Stomach (tissue), 4 donors: ENCODE results near the gene NOP9.

ENCODE experiments used
- CTCF ChIP-seq, 7 experiments: fragments of 450-650 bp in 4 of 7; fragments of 200-600 bp in 3 of 7; sonication (generic) in 3 of 7; IDR thresholded peaks; one replicate each; pipeline ENCODE4 v1.5.1; 2016 to 2019; ENCODE audit warnings: antibody characterized with exemption in 7 of 7, control low read depth in 2 of 7, mild to moderate bottlenecking in 1 of 7
- EP300 ChIP-seq: sonication (generic); formaldehyde crosslinking; IDR thresholded peaks from one replicate; pipeline ENCODE4 v1.6.1; 2017; ENCODE audit warnings: antibody characterized with exemption
- POLR2A ChIP-seq, 4 donors: fragments of 450-650 bp; IDR thresholded peaks; one replicate each; pipeline ENCODE4 v1.6.1; 2016; ENCODE audit warnings: antibody characterized with exemption in 4 of 4, control low read depth in 2 of 4, mild to moderate bottlenecking in 1 of 4, moderate library complexity in 1 of 4
- POLR2AphosphoS5 ChIP-seq, 3 donors: sonication (generic); formaldehyde crosslinking; IDR thresholded peaks; one replicate each; pipeline ENCODE4 v1.6.1; 2016; ENCODE audit warnings: antibody characterized with exemption in 3 of 3

DNA sequence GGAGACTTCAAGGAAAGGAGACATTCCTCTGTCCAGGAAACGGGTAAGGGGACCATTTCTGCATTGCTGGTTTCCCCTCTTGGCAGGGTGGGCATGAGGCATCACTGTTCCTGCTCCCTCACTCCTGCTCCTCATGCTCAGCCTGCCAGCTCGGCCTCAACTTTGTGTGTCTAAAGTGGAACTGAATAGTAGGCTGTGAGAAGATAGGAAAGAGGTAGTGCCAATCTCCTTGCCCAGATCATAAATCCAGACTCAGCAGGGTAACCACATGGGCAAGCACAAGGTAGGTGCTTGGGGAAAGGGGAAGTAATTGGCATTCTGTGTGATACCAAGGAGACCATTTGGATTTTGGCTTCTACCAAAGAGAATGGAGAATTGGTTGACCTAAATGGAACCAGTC is 14.3 kb downstream of the NOP9 start:
- TF ChIP-seq POLR2A (IDR thresholded peaks at IDR 0.05) (no peak), EP300 (no peak), CTCF (IDR thresholded peaks at IDR 0.05) (no peak), POLR2AphosphoS5 (IDR thresholded peaks at IDR 0.05) (no peak)
